HepG2 (cell line): Measurements from ENCODE around the gene RUVBL2. TPM values are rescaled to one million over a fixed set of nuclear protein-coding genes. Genes with fewer than 3 reads are reported as not detected.

ENCODE experiments used
- CAMTA2 ChIP-seq: sonication (generic); formaldehyde crosslinking; IDR thresholded peaks from 2 replicates; pipeline ENCODE4 v1.4.0; 2020; ENCODE audit warnings: mild to moderate bottlenecking, missing genetic modification reagents, borderline replicate concordance
- CSRNP1 ChIP-seq: sonication (generic); formaldehyde crosslinking; IDR thresholded peaks from 2 replicates; pipeline ENCODE4 v1.8.1; 2023; ENCODE audit warnings: mild to moderate bottlenecking, missing genetic modification reagents
- FOXJ3 ChIP-seq: sonication (generic); formaldehyde crosslinking; IDR thresholded peaks from 2 replicates; pipeline ENCODE4 v1.4.0; 2020; ENCODE audit warnings: missing genetic modification reagents, mild to moderate bottlenecking, borderline replicate concordance
- KDM5A ChIP-seq: fragments of 200-600 bp; sonication (generic); IDR thresholded peaks from 2 replicates; pipeline ENCODE4 v1.7.0; 2018; ENCODE audit warnings: antibody characterized with exemption, mild to moderate bottlenecking, low read length, borderline replicate concordance
- MED13 ChIP-seq: sonication (generic); formaldehyde crosslinking; IDR thresholded peaks from 2 replicates; pipeline ENCODE4 v1.5.0; 2020; ENCODE audit warnings: missing genetic modification reagents
- MNT ChIP-seq: fragments of 450-650 bp; IDR thresholded peaks from 2 replicates; pipeline ENCODE4 v1.6.1; 2016
- POGZ ChIP-seq: sonication (generic); formaldehyde crosslinking; IDR thresholded peaks from 2 replicates; pipeline ENCODE4 v1.4.0; 2020; ENCODE audit warnings: mild to moderate bottlenecking, missing genetic modification reagents
- THAP8 ChIP-seq: sonication (generic); formaldehyde crosslinking; IDR thresholded peaks from 2 replicates; pipeline ENCODE4 v1.5.1; 2020; ENCODE audit warnings: missing genetic modification reagents, mild to moderate bottlenecking, borderline replicate concordance
- TOE1 ChIP-seq: sonication (generic); formaldehyde crosslinking; IDR thresholded peaks from 2 replicates; pipeline ENCODE4 v1.4.0; 2020; ENCODE audit warnings: mild to moderate bottlenecking, missing genetic modification reagents
- TRAFD1 ChIP-seq: sonication (generic); formaldehyde crosslinking; IDR thresholded peaks from 2 replicates; pipeline ENCODE4 v1.5.1; 2020; ENCODE audit warnings: missing genetic modification reagents, mild to moderate bottlenecking, borderline replicate concordance
- ZNF660 ChIP-seq: sonication (generic); formaldehyde crosslinking; IDR thresholded peaks from 2 replicates; pipeline ENCODE4 v1.5.1; 2020; ENCODE audit warnings: mild to moderate bottlenecking, low read depth, missing genetic modification reagents, borderline replicate concordance
- polyA plus RNA-seq, 8 experiments: library from polyadenylated mRNA; depleted of rRNA in 3 of 8; stranded (reverse) in 7 of 8; unstranded in 1 of 8; fragments of >200 nt; fragmentation: Illumina TruSeq in 4 of 8; extraction: Trizol in 4 of 8; gene quantifications; 2 replicates each; pipeline versions ENCODE4 v1.2.1 to v1.2.3, GENCODE V29; 2011 to 2016; ENCODE audit warnings: low read depth in 4 of 8, missing spikeins in 1 of 8, mixed read lengths in 1 of 8; ENCODE audit not compliant: insufficient read depth in 1 of 8
- total RNA-seq, 5 experiments: library from RNA; depleted of rRNA; stranded (reverse); fragments of >200 nt; fragmentation: Illumina TruSeq; extraction: Trizol; gene quantifications; 2 replicates each; pipeline ENCODE4 v1.2.3, GENCODE V29; 2016; ENCODE audit warnings: low read depth in 1 of 5
- TF ChIP-seq, protein P1 (sequence below): sonication (generic); formaldehyde crosslinking; IDR thresholded peaks from 2 replicates; pipeline ENCODE4 v1.8.1; 2022; ENCODE audit warnings: low read depth, mild to moderate bottlenecking, missing genetic modification reagents
- TF ChIP-seq, protein P2 (sequence below): sonication (generic); formaldehyde crosslinking; IDR thresholded peaks from 2 replicates; pipeline ENCODE4 v1.4.0; 2020; ENCODE audit warnings: missing genetic modification reagents, borderline replicate concordance
- TF ChIP-seq, protein P3 (sequence below): sonication (generic); formaldehyde crosslinking; IDR thresholded peaks from 2 replicates; pipeline ENCODE4 v1.8.0; 2022; ENCODE audit warnings: missing genetic modification reagents, mild to moderate bottlenecking, borderline replicate concordance

Gene RUVBL2
- total and polyA plus RNA-seq, 2 of the 13 experiments (the other 11 are each of a cell fraction or from before 2014, with no cell fraction given), result 120 to 122 TPM

DNA sequence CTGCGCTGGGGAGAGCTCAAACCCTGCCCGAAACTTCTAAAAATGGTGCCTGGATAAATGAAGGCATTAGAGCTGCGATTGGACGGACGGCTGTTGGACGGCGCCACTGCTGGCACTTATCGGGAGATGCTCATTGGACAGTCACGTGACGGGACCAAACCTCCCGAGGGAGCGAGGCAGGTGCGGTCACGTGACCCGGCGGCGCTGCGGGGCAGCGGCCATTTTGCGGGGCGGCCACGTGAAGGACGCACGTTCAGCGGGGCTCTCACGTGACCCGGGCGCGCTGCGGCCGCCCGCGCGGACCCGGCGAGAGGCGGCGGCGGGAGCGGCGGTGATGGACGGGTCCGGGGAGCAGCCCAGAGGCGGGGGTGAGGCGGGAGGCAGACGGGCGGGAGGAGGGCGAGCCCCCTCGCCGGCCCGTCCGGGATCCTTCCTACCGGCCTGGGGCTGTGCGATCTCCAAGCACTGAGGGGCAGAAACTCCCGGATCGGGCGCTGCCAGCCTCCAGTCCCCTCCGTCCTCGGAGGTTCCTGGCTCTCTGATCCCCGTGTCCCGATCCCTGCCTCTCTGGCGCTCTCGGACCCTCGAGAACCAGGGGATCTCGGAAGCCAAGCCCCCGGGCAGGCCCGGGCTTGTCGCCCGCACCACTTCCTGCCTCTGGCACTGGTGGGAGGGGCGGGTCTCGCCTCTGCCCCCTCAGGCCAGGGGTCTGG lies 38.9 kb upstream of the RUVBL2 start, which contains the start of gene BAX (continued):
- TF ChIP-seq, protein P1, sequence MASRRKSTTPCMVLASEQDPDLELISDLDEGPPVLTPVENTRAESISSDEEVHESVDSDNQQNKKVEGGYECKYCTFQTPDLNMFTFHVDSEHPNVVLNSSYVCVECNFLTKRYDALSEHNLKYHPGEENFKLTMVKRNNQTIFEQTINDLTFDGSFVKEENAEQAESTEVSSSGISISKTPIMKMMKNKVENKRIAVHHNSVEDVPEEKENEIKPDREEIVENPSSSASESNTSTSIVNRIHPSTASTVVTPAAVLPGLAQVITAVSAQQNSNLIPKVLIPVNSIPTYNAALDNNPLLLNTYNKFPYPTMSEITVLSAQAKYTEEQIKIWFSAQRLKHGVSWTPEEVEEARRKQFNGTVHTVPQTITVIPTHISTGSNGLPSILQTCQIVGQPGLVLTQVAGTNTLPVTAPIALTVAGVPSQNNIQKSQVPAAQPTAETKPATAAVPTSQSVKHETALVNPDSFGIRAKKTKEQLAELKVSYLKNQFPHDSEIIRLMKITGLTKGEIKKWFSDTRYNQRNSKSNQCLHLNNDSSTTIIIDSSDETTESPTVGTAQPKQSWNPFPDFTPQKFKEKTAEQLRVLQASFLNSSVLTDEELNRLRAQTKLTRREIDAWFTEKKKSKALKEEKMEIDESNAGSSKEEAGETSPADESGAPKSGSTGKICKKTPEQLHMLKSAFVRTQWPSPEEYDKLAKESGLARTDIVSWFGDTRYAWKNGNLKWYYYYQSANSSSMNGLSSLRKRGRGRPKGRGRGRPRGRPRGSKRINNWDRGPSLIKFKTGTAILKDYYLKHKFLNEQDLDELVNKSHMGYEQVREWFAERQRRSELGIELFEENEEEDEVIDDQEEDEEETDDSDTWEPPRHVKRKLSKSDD, result peak; percentile 97
- peak; percentile 71 for TF ChIP-seq POGZ
- TF ChIP-seq TRAFD1 (CRISPR knock-in tag), result 0 out of 2 replicates have a peak, but pooled peaks have one; percentile 40
- peak; percentile 70 for TF ChIP-seq KDM5A
- peak; percentile 31; the same call in 1 of the 2 replicates for TF ChIP-seq TOE1 (CRISPR knock-in tag)
- peak; percentile 62; the same call in 1 of the 2 replicates for TF ChIP-seq CAMTA2 (CRISPR knock-in tag)
- peak; percentile 95 for TF ChIP-seq MNT
- TF ChIP-seq FOXJ3, result peak; percentile 30; the same call in 1 of the 2 replicates
- TF ChIP-seq THAP8 (CRISPR knock-in tag), result peak; percentile 75
- no peak for TF ChIP-seq ZNF660 (CRISPR knock-in tag)
- no peak for TF ChIP-seq MED13 (CRISPR knock-in tag)
- TF ChIP-seq, protein P2, sequence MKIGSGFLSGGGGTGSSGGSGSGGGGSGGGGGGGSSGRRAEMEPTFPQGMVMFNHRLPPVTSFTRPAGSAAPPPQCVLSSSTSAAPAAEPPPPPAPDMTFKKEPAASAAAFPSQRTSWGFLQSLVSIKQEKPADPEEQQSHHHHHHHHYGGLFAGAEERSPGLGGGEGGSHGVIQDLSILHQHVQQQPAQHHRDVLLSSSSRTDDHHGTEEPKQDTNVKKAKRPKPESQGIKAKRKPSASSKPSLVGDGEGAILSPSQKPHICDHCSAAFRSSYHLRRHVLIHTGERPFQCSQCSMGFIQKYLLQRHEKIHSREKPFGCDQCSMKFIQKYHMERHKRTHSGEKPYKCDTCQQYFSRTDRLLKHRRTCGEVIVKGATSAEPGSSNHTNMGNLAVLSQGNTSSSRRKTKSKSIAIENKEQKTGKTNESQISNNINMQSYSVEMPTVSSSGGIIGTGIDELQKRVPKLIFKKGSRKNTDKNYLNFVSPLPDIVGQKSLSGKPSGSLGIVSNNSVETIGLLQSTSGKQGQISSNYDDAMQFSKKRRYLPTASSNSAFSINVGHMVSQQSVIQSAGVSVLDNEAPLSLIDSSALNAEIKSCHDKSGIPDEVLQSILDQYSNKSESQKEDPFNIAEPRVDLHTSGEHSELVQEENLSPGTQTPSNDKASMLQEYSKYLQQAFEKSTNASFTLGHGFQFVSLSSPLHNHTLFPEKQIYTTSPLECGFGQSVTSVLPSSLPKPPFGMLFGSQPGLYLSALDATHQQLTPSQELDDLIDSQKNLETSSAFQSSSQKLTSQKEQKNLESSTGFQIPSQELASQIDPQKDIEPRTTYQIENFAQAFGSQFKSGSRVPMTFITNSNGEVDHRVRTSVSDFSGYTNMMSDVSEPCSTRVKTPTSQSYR (CRISPR knock-in tag), result 0 out of 2 replicates have a peak, but pooled peaks have one; percentile 18
- TF ChIP-seq, protein P3, sequence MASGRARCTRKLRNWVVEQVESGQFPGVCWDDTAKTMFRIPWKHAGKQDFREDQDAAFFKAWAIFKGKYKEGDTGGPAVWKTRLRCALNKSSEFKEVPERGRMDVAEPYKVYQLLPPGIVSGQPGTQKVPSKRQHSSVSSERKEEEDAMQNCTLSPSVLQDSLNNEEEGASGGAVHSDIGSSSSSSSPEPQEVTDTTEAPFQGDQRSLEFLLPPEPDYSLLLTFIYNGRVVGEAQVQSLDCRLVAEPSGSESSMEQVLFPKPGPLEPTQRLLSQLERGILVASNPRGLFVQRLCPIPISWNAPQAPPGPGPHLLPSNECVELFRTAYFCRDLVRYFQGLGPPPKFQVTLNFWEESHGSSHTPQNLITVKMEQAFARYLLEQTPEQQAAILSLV (CRISPR knock-in tag), result peak; percentile 77; the same call in 1 of the 2 replicates
- TF ChIP-seq CSRNP1 (CRISPR knock-in tag), result no peak
